HEK293T (cell line): ENCODE measurements around the gene CNGB1.

Experiments
- BHLHE40 ChIP-seq: fragments of 450-650 bp; IDR thresholded peaks from 2 replicates; pipeline ENCODE4 v1.6.1; 2016; ENCODE audit warnings: mild to moderate bottlenecking, moderate library complexity, borderline replicate concordance
- ELF4 ChIP-seq: fragments of 450-650 bp; IDR thresholded peaks from 2 replicates; pipeline ENCODE4 v1.6.1; 2017; ENCODE audit warnings: antibody characterized with exemption
- HDGF ChIP-seq: fragments of 450-650 bp; IDR thresholded peaks from 2 replicates; pipeline ENCODE4 v1.6.1; 2017; ENCODE audit warnings: antibody characterized with exemption, borderline replicate concordance
- L3MBTL2 ChIP-seq: fragments of 450-650 bp; conservative IDR thresholded peaks from 2 replicates; pipeline ENCODE4 v1.6.1; 2016; ENCODE audit warnings: mild to moderate bottlenecking
- SP1 ChIP-seq: fragments of 450-650 bp; IDR thresholded peaks from 2 replicates; pipeline ENCODE4 v1.6.1; 2017
- TARDBP ChIP-seq: fragments of 450-650 bp; IDR thresholded peaks from 2 replicates; pipeline ENCODE4 v1.6.1; 2016
- ZNF384 ChIP-seq: fragments of 450-650 bp; IDR thresholded peaks from 2 replicates; pipeline ENCODE4 v1.6.1; 2016

- no peak for TF ChIP-seq BHLHE40
- TF ChIP-seq HDGF = no peak
- TF ChIP-seq SP1 = no peak
- TF ChIP-seq L3MBTL2 = no peak
- no peak for TF ChIP-seq ZNF384
- TF ChIP-seq TARDBP = no peak
- TF ChIP-seq ELF4 = no peak
These were observed 39.0 kb upstream of the CNGB1 start for GRCh38 chr16:58009856-58010416.
